Epithelial cell of esophagus (primary cell): Measurements from ENCODE around the gene RPS2.
A peak's percentile ranks its signal among the peaks of the same experiment; 100 is the strongest.

Source experiments
- DNase-seq: peaks from one replicate; pipeline ENCODE4 v3.0.0; 2010; ENCODE audit warnings: low read depth
- H3K4me3 ChIP-seq: 2 replicates; pipeline ENCODE4 v1.5.1; 2011; ENCODE audit warnings: mild to moderate bottlenecking, low read length, control low read depth
- CTCF ChIP-seq: IDR thresholded peaks from 2 replicates; pipeline ENCODE4 v1.5.1; 2011; ENCODE audit warnings: low read depth, mild to moderate bottlenecking, low read length, control low read depth, inconsistent platforms; ENCODE audit not compliant: insufficient read depth; ENCODE audit errors: missing control alignments

The RPS2 gene

GRCh38 chr16:2007081-2007836 lies 42.6 kb upstream of the RPS2 start:
- TF ChIP-seq CTCF: no peak
- peak overlapping the region; percentile 85 for H3K4me3 ChIP-seq
- no peak for DNase-seq

- no peak for TF ChIP-seq CTCF
- no peak for DNase-seq
- no peak overlapping the region for H3K4me3 ChIP-seq
These were observed 41.7 kb upstream of the RPS2 start for GRCh38 chr16:2006317-2006716.

GRCh38 chr16:2005646-2006045 lies 41.0 kb upstream of the RPS2 start:
- H3K4me3 ChIP-seq: no peak overlapping the region
- TF ChIP-seq CTCF: no peak
- DNase-seq: no peak

- no peak for TF ChIP-seq CTCF
- no peak overlapping the region for H3K4me3 ChIP-seq
- DNase-seq: no peak
These were observed 40.3 kb upstream of the RPS2 start for GRCh38 chr16:2004795-2005517.

GRCh38 chr16:2003827-2004641 lies 39.4 kb upstream of the RPS2 start:
- no peak overlapping the region for H3K4me3 ChIP-seq
- TF ChIP-seq CTCF: peak; percentile 88
- peak; percentile 86 for DNase-seq

- no peak for TF ChIP-seq CTCF
- no peak for DNase-seq
- no peak overlapping the region for H3K4me3 ChIP-seq
These were observed 38.7 kb upstream of the RPS2 start for GRCh38 chr16:2003231-2003826.
